ENCODE data around the gene LSM10.

Gene LSM10

GRCh38 chr1:36397378-36398230, at the start of gene LSM10:
TSS of gene LSM10 (minus strand) at chr1:36397908. CDS start at chr1:36394129, 3,779 bp downstream.
- Histone ChIP-seq H2AFZ (ENCODE audit: low read depth, low read length) (peak within 1 kb of the TSS; percentile 59), H3K4me3 (ENCODE audit: low read length) (peak within 1 kb of the TSS; percentile 59), H3K27me3 (ENCODE audit: insufficient read depth, low read length) (no peaks in the 10 kb centered on the region), H3K9me3 (ENCODE audit: low read length) (no peaks in the 10 kb centered on the region), H3K4me1 (ENCODE audit: insufficient read depth, low read length) (peaks cover 17% of the 10 kb centered on the region), H3K36me3 (ENCODE audit: insufficient read depth, low read length) (peaks cover 14% of the 10 kb centered on the region)

- Histone ChIP-seq H3K27me3 (ENCODE audit: insufficient read depth, low read length) (no peaks in the 10 kb centered on the region), H3K4me1 (ENCODE audit: insufficient read depth, low read length) (peaks cover 22% of the 10 kb centered on the region), H3K9me3 (ENCODE audit: low read length) (no peaks in the 10 kb centered on the region), H3K4me3 (ENCODE audit: low read length) (no peak overlapping the region), H2AFZ (ENCODE audit: low read depth, low read length) (no peak overlapping the region), H3K36me3 (ENCODE audit: insufficient read depth, low read length) (no peaks in the 10 kb centered on the region)
These were observed 49.7 kb upstream of the LSM10 start for GRCh38 chr1:36447450-36447849.

- H3K27me3 ChIP-seq (ENCODE audit: insufficient read depth, low read length) = no peaks in the 10 kb centered on the region
- H3K9me3 ChIP-seq (ENCODE audit: low read length) = no peaks in the 10 kb centered on the region
- H3K36me3 ChIP-seq (ENCODE audit: insufficient read depth, low read length) = no peaks in the 10 kb centered on the region
- H3K4me3 ChIP-seq (ENCODE audit: low read length) = no peak overlapping the region
- peaks cover 22% of the 10 kb centered on the region for H3K4me1 ChIP-seq (ENCODE audit: insufficient read depth, low read length)
- H2AFZ ChIP-seq (ENCODE audit: low read depth, low read length) = no peak overlapping the region
These were observed 49.0 kb upstream of the LSM10 start for GRCh38 chr1:36446746-36447145.

GRCh38 chr1:36446271-36446670, 48.6 kb upstream of the LSM10 start:
- Histone ChIP-seq H2AFZ (ENCODE audit: low read depth, low read length) (no peak overlapping the region), H3K27me3 (ENCODE audit: insufficient read depth, low read length) (no peaks in the 10 kb centered on the region), H3K36me3 (ENCODE audit: insufficient read depth, low read length) (no peaks in the 10 kb centered on the region), H3K9me3 (ENCODE audit: low read length) (no peaks in the 10 kb centered on the region), H3K4me1 (ENCODE audit: insufficient read depth, low read length) (peaks cover 22% of the 10 kb centered on the region), H3K4me3 (ENCODE audit: low read length) (no peak overlapping the region)

- Histone ChIP-seq H3K36me3 (ENCODE audit: insufficient read depth, low read length) (peaks cover 3% of the 10 kb centered on the region), H3K4me1 (ENCODE audit: insufficient read depth, low read length) (peaks cover 13% of the 10 kb centered on the region), H3K4me3 (ENCODE audit: low read length) (no peak overlapping the region), H2AFZ (ENCODE audit: low read depth, low read length) (no peak overlapping the region), H3K9me3 (ENCODE audit: low read length) (no peaks in the 10 kb centered on the region), H3K27me3 (ENCODE audit: insufficient read depth, low read length) (no peaks in the 10 kb centered on the region)
These were observed 45.6 kb upstream of the LSM10 start for GRCh38 chr1:36443297-36443696.

- no peak overlapping the region for H3K4me3 ChIP-seq (ENCODE audit: low read length)
- H3K4me1 ChIP-seq (ENCODE audit: insufficient read depth, low read length) = peaks cover 13% of the 10 kb centered on the region
- H2AFZ ChIP-seq (ENCODE audit: low read depth, low read length) = no peak overlapping the region
- H3K9me3 ChIP-seq (ENCODE audit: low read length) = no peaks in the 10 kb centered on the region
- H3K27me3 ChIP-seq (ENCODE audit: insufficient read depth, low read length) = no peaks in the 10 kb centered on the region
- peaks cover 9% of the 10 kb centered on the region for H3K36me3 ChIP-seq (ENCODE audit: insufficient read depth, low read length)
These were observed 44.6 kb upstream of the LSM10 start for GRCh38 chr1:36442337-36442736.

GRCh38 chr1:36440646-36441045, 42.9 kb upstream of the LSM10 start:
- Histone ChIP-seq H2AFZ (ENCODE audit: low read depth, low read length) (no peak overlapping the region), H3K36me3 (ENCODE audit: insufficient read depth, low read length) (peaks cover 16% of the 10 kb centered on the region), H3K4me3 (ENCODE audit: low read length) (no peak overlapping the region), H3K9me3 (ENCODE audit: low read length) (no peaks in the 10 kb centered on the region), H3K4me1 (ENCODE audit: insufficient read depth, low read length) (peaks cover 13% of the 10 kb centered on the region), H3K27me3 (ENCODE audit: insufficient read depth, low read length) (no peaks in the 10 kb centered on the region)

GRCh38 chr1:36440044-36440443, 42.3 kb upstream of the LSM10 start:
- Histone ChIP-seq H3K4me3 (ENCODE audit: low read length) (no peak overlapping the region), H3K27me3 (ENCODE audit: insufficient read depth, low read length) (no peaks in the 10 kb centered on the region), H3K36me3 (ENCODE audit: insufficient read depth, low read length) (peaks cover 16% of the 10 kb centered on the region), H3K4me1 (ENCODE audit: insufficient read depth, low read length) (peaks cover 13% of the 10 kb centered on the region), H2AFZ (ENCODE audit: low read depth, low read length) (no peak overlapping the region), H3K9me3 (ENCODE audit: low read length) (no peaks in the 10 kb centered on the region)

GRCh38 chr1:36438715-36439114, 41.0 kb upstream of the LSM10 start:
- H3K27me3 ChIP-seq (ENCODE audit: insufficient read depth, low read length) = no peaks in the 10 kb centered on the region

GRCh38 chr1:36436821-36437220, 39.1 kb upstream of the LSM10 start:
- Histone ChIP-seq H2AFZ (ENCODE audit: low read depth, low read length) (no peak overlapping the region), H3K9me3 (ENCODE audit: low read length) (no peaks in the 10 kb centered on the region), H3K4me1 (ENCODE audit: insufficient read depth, low read length) (peaks cover 4% of the 10 kb centered on the region), H3K36me3 (ENCODE audit: insufficient read depth, low read length) (peaks cover 27% of the 10 kb centered on the region), H3K27me3 (ENCODE audit: insufficient read depth, low read length) (no peaks in the 10 kb centered on the region), H3K4me3 (ENCODE audit: low read length) (no peak overlapping the region)

More at GRCh38 chr1:36438715-36439114, 41.0 kb upstream of the LSM10 start:
- no peaks in the 10 kb centered on the region for H3K9me3 ChIP-seq (ENCODE audit: low read length)
- peaks cover 16% of the 10 kb centered on the region for H3K36me3 ChIP-seq (ENCODE audit: insufficient read depth, low read length)
- H3K4me1 ChIP-seq (ENCODE audit: insufficient read depth, low read length) = peaks cover 4% of the 10 kb centered on the region
- no peak overlapping the region for H3K4me3 ChIP-seq (ENCODE audit: low read length)
- no peak overlapping the region for H2AFZ ChIP-seq (ENCODE audit: low read depth, low read length)

GRCh38 chr1:36433102-36433501, 35.4 kb upstream of the LSM10 start:
- H3K36me3 ChIP-seq (ENCODE audit: insufficient read depth, low read length) = peaks cover 41% of the 10 kb centered on the region
- no peaks in the 10 kb centered on the region for H3K27me3 ChIP-seq (ENCODE audit: insufficient read depth, low read length)
- no peaks in the 10 kb centered on the region for H3K4me1 ChIP-seq (ENCODE audit: insufficient read depth, low read length)
- no peaks in the 10 kb centered on the region for H3K9me3 ChIP-seq (ENCODE audit: low read length)
- H2AFZ ChIP-seq (ENCODE audit: low read depth, low read length) = no peak overlapping the region
- no peak overlapping the region for H3K4me3 ChIP-seq (ENCODE audit: low read length)

GRCh38 chr1:36432616-36433015, 34.9 kb upstream of the LSM10 start:
- Histone ChIP-seq H3K4me1 (ENCODE audit: insufficient read depth, low read length) (no peaks in the 10 kb centered on the region), H3K27me3 (ENCODE audit: insufficient read depth, low read length) (no peaks in the 10 kb centered on the region), H3K4me3 (ENCODE audit: low read length) (no peak overlapping the region), H3K9me3 (ENCODE audit: low read length) (no peaks in the 10 kb centered on the region), H2AFZ (ENCODE audit: low read depth, low read length) (no peak overlapping the region), H3K36me3 (ENCODE audit: insufficient read depth, low read length) (peaks cover 39% of the 10 kb centered on the region)

- H3K4me3 ChIP-seq (ENCODE audit: low read length) = no peak overlapping the region
- no peak overlapping the region for H2AFZ ChIP-seq (ENCODE audit: low read depth, low read length)
- H3K36me3 ChIP-seq (ENCODE audit: insufficient read depth, low read length) = peaks cover 22% of the 10 kb centered on the region
- H3K4me1 ChIP-seq (ENCODE audit: insufficient read depth, low read length) = no peaks in the 10 kb centered on the region
- no peaks in the 10 kb centered on the region for H3K9me3 ChIP-seq (ENCODE audit: low read length)
- no peaks in the 10 kb centered on the region for H3K27me3 ChIP-seq (ENCODE audit: insufficient read depth, low read length)
These were observed 28.1 kb upstream of the LSM10 start for GRCh38 chr1:36425791-36426190.

- Histone ChIP-seq H3K4me1 (ENCODE audit: insufficient read depth, low read length) (peaks cover 4% of the 10 kb centered on the region), H3K36me3 (ENCODE audit: insufficient read depth, low read length) (peaks cover 36% of the 10 kb centered on the region), H2AFZ (ENCODE audit: low read depth, low read length) (no peak overlapping the region), H3K27me3 (ENCODE audit: insufficient read depth, low read length) (no peaks in the 10 kb centered on the region), H3K4me3 (ENCODE audit: low read length) (no peak overlapping the region), H3K9me3 (ENCODE audit: low read length) (no peaks in the 10 kb centered on the region)
These were observed 23.9 kb upstream of the LSM10 start for GRCh38 chr1:36421649-36422048.

Measured in neuron (in vitro differentiated cells).